Stimulated activated CD8-positive, alpha-beta memory T cell treated with anti-CD3 and anti-CD28 coated beads, Interleukin-4, amount 100 ng/mL, for 24 hours (primary cell): Measurements from ENCODE around the gene MAGI1.
"Not testable (repeated sequence)": the region's sequence is repeated elsewhere in the genome, so short reads cannot be mapped to it uniquely, and the experiment has no call there.

ENCODE experiments used
- DNase-seq: peaks from one replicate; pipeline ENCODE4 v3.0.0-alpha.2; 2020; ENCODE audit warnings: low read depth

Gene MAGI1

GRCh38 chr3:65560133-65560532, 478.6 kb downstream of the MAGI1 start:
- no peak for DNase-seq

- DNase-seq, result no peak
These were observed 479.1 kb downstream of the MAGI1 start for GRCh38 chr3:65559643-65560042.

DNA sequence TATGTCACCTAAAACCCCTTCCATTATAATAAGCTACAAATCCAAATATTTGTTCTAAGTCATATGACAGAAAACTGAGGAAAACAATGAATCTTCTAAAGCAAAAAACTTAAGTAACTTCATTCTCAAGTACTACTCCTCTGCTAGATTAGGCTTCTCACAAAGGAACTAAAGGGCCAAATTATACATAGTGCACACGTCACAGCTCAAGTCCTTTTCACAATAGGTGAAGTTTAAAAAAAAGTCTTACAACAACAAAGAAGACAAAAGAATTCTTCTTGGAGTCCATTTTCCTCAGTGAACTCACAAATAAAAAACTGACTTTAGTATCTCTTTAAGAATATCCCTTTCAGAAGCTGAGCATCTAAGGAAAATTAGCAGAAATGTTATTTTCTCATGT, 479.9 kb downstream of the MAGI1 start:
- no peak for DNase-seq

GRCh38 chr3:65557899-65558564, 480.7 kb downstream of the MAGI1 start:
- no peak for DNase-seq

- no peak for DNase-seq
These were observed 481.7 kb downstream of the MAGI1 start for GRCh38 chr3:65556934-65557577.

GRCh38 chr3:65552434-65552833, 486.3 kb downstream of the MAGI1 start:
- no peak for DNase-seq

DNA sequence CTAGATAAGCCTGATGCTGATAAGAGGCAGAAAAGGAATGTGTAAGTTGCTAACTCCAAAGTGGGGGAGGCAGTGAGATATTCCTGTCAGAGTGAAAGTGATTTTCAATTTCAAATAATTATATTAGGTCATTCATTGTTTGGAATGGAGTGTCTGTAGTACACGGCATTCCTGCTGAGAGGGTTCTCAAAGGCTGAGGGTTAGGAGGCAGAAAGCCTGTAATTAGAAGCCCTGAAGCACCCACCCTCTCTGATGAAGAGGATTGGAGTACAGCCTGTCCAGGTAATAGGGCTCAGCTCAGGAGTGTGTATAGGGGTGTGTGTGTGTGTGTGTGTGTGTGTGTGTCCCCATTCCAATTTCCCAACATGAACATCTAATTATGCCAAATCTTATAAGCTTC, 486.8 kb downstream of the MAGI1 start:
- no peak for DNase-seq

- DNase-seq, result no peak
These were observed 488.6 kb downstream of the MAGI1 start for GRCh38 chr3:65550137-65550536.

GRCh38 chr3:65549626-65549959, 489.1 kb downstream of the MAGI1 start:
- DNase-seq, result no peak

- DNase-seq, result no peak
These were observed 489.7 kb downstream of the MAGI1 start for GRCh38 chr3:65548848-65549625.

- no peak for DNase-seq
These were observed 493.3 kb downstream of the MAGI1 start for GRCh38 chr3:65545429-65545828.

DNA sequence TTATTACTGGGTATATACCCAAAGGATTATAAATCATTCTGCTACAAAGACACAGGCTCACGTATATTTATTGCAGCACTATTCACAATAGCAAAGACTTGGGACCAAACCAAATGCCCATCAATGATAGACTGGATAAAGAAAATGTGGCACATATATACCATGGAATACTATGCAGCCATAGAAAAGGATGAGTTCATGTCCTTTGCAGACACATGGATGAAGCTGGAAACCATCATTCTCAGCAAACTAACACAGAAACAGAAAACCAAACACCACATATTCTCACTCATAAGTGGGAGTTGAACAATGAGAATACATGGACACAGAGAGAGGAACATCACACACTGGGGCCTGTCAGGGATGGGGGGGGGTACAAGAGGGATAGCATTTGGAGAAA, 495.3 kb downstream of the MAGI1 start:
- DNase-seq, result not testable (repeated sequence)

DNA sequence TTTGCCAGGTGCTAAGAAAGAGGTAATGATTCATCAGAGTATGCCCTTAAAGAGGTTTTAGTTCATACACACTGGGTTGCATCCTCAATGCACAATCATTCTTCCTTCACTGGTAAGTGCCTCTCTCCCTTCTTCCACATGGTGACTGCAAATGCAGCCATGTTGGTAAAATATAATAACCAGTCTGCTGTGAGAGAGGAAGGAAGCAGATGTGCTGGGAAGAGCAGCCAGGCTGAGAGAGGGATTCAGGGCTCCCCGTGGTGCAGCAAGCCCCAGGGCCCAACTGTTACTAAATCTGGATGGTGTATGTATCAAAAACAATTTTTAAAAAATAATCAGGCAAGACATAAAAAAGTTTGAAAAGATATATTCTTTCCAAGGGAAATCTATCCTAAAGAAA, 498.1 kb downstream of the MAGI1 start:
- DNase-seq, result no peak

- DNase-seq, result no peak
These were observed 499.1 kb downstream of the MAGI1 start for GRCh38 chr3:65539616-65540015.

DNA sequence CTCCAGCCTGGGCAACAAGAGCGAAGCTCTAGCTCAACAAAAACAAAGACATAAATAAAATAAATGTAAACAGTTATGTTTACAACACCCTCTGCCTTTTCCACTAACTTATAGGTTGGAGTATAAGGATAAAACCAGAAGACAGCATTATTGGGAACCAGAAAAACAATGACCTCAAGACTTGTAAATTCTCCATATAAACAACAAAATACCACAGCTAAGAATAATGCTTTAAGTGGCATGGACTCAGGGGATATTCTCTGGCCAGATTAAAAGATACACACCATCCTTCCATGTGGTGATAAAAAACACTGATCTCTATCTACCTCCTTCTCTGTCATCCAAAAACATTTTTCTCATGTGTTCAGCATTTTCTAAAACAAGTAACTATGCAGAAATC, 500.6 kb downstream of the MAGI1 start:
- DNase-seq, result no peak

DNA sequence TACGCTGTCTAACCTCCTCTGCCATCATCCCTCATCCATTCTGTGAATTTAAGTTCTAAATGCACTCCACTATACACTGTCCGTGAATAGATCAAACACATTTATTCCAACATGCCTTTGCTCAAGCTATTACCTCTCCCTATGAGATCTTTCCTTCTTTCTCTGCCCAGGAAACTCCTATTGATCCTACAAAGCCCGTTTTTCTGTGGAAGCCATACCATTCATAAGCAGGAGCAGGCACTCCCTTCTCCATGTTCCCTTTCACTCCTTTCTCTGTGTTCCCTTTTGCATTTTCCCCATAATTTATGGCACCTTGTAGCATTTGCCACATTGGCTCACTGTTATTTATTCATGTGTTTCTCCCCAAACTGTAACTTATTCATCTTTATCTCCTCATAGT, 501.6 kb downstream of the MAGI1 start:
- no peak for DNase-seq

DNA sequence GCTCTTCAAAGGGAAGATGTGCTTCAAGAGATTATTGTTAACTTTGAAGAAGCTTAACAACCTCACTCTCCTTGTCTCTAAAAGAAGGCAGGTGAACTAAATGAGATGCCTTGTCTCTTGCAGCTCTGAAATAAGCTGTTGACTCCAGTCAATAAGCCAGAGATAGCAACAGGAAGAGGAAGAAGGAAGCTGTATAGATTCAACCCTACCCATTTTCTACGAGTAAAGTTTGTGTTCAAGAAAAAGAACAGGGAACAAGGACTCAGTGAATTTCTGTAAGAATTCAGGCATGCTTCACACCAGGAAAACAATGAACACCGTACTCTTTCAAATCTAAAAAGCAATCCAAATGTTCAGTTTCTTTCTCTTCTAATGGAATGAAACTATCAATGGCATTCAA, 503.5 kb downstream of the MAGI1 start:
- no peak for DNase-seq

DNA sequence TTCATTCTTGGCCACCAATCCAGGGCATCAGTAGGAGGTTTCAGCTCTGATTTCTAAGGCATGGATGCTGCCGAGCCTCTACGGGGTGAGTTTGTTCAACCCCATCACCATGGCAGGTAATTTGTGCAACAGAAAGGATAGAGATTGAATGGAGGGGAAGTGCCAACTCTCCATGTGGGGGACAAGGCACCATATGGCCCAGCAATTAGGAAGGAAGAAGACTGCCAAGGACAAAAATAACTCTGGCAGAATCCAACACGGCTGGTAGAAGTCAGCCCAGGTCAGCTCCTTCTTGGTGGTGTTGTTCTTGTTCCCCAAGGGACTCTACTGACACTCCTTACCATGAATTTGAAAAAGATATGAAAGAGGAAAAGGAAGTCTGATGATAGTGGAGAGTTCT, 503.9 kb downstream of the MAGI1 start:
- no peak for DNase-seq

DNA sequence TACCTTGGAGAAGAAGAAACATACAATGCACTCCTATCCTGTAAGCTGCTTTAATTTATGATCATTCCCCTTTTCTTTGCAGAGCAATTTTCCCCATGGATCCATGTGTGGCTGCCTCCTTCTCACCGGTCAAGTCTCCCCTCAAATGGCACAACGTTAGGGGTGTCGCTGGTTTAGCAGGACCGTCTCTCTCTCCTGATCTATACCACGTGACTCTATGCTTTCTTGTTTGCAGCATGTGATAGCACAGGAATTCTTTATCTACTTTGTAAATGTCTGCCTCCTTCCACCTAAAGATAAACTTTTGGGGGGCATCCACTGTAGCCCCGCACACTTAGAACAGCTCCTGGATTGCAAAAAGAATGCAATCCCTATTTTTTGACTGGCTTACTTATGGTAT, 506.0 kb downstream of the MAGI1 start:
- DNase-seq, result no peak

- DNase-seq, result no peak
These were observed 506.5 kb downstream of the MAGI1 start for GRCh38 chr3:65532215-65532614.

- DNase-seq, result no peak
These were observed 507.2 kb downstream of the MAGI1 start for GRCh38 chr3:65531499-65531898.

DNA sequence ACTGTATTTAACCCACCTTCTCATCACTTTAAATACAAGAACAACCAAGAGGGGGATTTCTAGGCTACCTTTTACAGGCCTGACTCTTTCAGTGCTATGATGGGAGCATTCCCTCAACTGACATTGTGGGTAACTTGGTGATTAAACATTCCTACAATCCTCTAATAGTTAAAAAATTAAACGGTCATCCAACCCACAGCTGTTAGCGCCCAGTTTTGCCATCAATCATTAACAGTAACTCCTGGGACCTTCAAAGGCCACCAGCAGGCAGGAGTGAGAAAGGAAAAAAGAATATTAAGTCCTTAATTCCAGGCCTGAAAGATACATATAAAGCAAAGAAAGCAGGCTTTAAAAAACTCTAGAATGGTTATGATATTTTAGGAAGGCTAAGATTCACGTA, 512.1 kb downstream of the MAGI1 start:
- DNase-seq, result no peak

GRCh38 chr3:65524584-65524983, 514.1 kb downstream of the MAGI1 start:
- no peak for DNase-seq

DNA sequence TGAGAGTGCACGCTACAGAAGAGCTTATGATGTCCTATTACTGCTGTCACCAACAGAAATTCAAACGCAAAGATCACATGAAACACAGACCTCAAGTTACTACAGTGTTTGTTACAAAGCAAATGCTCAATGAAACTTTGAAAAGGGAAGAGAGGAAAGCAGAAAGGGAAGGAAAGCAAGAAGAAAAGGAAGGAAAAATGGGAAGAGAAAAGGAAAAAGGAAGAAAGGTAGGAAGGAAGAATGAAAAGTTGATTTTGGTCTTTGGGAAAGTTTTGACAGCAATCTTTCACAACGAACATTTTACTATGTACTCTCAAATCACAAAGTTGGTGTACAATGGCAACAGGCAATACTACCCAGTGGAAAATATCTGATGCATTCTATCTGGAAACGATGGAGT, 514.8 kb downstream of the MAGI1 start:
- no peak for DNase-seq
